Skeletal muscle tissue (tissue), 4 donors: ENCODE results near the gene SLC26A11. TPM values are rescaled to one million over a fixed set of nuclear protein-coding genes. Genes with fewer than 3 reads are reported as not detected.

Experiments
- H3K27ac ChIP-seq: one replicate; pipeline ENCODE4 v1.7.0; 2013; ENCODE audit warnings: mild to moderate bottlenecking, low read depth, low read length, inconsistent platforms
- H3K27me3 ChIP-seq, 3 donors: one replicate each; pipeline ENCODE4 v1.7.0; 2013; ENCODE audit warnings: low read length in 3 of 3; ENCODE audit not compliant: control insufficient read depth in 3 of 3, insufficient read depth in 3 of 3
- H3K36me3 ChIP-seq, 3 donors: one replicate each; pipeline ENCODE4 v1.7.0; 2013; ENCODE audit warnings: low read length in 3 of 3; ENCODE audit not compliant: control insufficient read depth in 3 of 3, insufficient read depth in 3 of 3
- H3K4me1 ChIP-seq, 3 donors: one replicate each; pipeline ENCODE4 v1.7.0; 2013; ENCODE audit warnings: low read length in 3 of 3, mild to moderate bottlenecking in 3 of 3; ENCODE audit not compliant: control insufficient read depth in 3 of 3, insufficient read depth in 3 of 3
- H3K4me3 ChIP-seq, 3 donors: one replicate each; pipeline ENCODE4 v1.7.0; 2013; ENCODE audit warnings: low read length in 3 of 3
- H3K9ac ChIP-seq, 3 donors: one replicate each; pipeline ENCODE4 v1.7.0; 2013; ENCODE audit warnings: low read length in 3 of 3, mild to moderate bottlenecking in 3 of 3, moderate library complexity in 2 of 3, low read depth in 1 of 3
- H3K9me3 ChIP-seq, 3 donors: one replicate each; pipeline ENCODE4 v1.7.0; 2013; ENCODE audit warnings: low read length in 3 of 3; ENCODE audit not compliant: control insufficient read depth in 3 of 3
- total RNA-seq: library from RNA; depleted of rRNA; stranded (reverse); fragments of >200 nt; gene quantifications from one replicate; pipeline ENCODE4 v1.2.3, GENCODE V29; 2014
- donor health status: Osteomylitis.

Gene SLC26A11
- 7.3 TPM for total RNA-seq

- peak within 1 kb of the TSS; percentile 83 to 88 (median 83) for H3K4me3 ChIP-seq
- H3K4me1 ChIP-seq: peaks cover 18 to 38% (median 32%) of the 10 kb centered on the region in 3 donors
- H3K27ac ChIP-seq: peak within 1 kb of the TSS; percentile 81
- peaks cover 13 to 20% (median 20%) of the 10 kb centered on the region in 3 donors for H3K36me3 ChIP-seq
- peak within 1 kb of the TSS; percentile 84 to 93 (median 85) for H3K9ac ChIP-seq
- no peaks in the 10 kb centered on the region for H3K9me3 ChIP-seq
- H3K27me3 ChIP-seq: no peaks in the 10 kb centered on the region
These were observed at the start of gene SLC26A11, which contains the start of gene SGSH for GRCh38 chr17:80220054-80220735. Gene SLC26A11, plus strand, starts transcription at chr17:80220427. Its CDS starts 1,134 bp downstream, at chr17:80221561. Gene SGSH, minus strand, starts transcription at chr17:80220333. Its CDS starts 20 bp downstream, at chr17:80220313.

GRCh38 chr17:80171681-80172080 lies 48.5 kb upstream of the SLC26A11 start:
- H3K9me3 ChIP-seq: no peaks in the 10 kb centered on the region
- H3K27me3 ChIP-seq: peaks cover 0 to 16% (median 15%) of the 10 kb centered on the region in 3 donors
- H3K4me3 ChIP-seq: no peak overlapping the region
- H3K9ac ChIP-seq: no peak overlapping the region
- H3K36me3 ChIP-seq: no peaks in the 10 kb centered on the region
- no peak overlapping the region for H3K27ac ChIP-seq
- peaks cover 0 to 4% (median 0%) of the 10 kb centered on the region in 3 donors for H3K4me1 ChIP-seq

- H3K9me3 ChIP-seq: no peaks in the 10 kb centered on the region
- no peaks in the 10 kb centered on the region for H3K36me3 ChIP-seq
- H3K9ac ChIP-seq: no peak overlapping the region
- peaks cover 0 to 16% (median 12%) of the 10 kb centered on the region in 3 donors for H3K27me3 ChIP-seq
- H3K27ac ChIP-seq: no peak overlapping the region
- peaks cover 0 to 4% (median 0%) of the 10 kb centered on the region in 3 donors for H3K4me1 ChIP-seq
- H3K4me3 ChIP-seq: no peak overlapping the region
These were observed 47.1 kb upstream of the SLC26A11 start for GRCh38 chr17:80173126-80173525.

- no peaks in the 10 kb centered on the region for H3K36me3 ChIP-seq
- peaks cover 0 to 4% (median 0%) of the 10 kb centered on the region in 3 donors for H3K4me1 ChIP-seq
- H3K9ac ChIP-seq: no peak overlapping the region
- peaks cover 0 to 13% (median 12%) of the 10 kb centered on the region in 3 donors for H3K27me3 ChIP-seq
- no peaks in the 10 kb centered on the region for H3K9me3 ChIP-seq
- no peak overlapping the region for H3K27ac ChIP-seq
- H3K4me3 ChIP-seq: no peak overlapping the region
These were observed 46.3 kb upstream of the SLC26A11 start for GRCh38 chr17:80173916-80174315.

- Histone ChIP-seq H3K27ac (no peak overlapping the region), H3K4me1 (peaks cover 0 to 4% (median 0%) of the 10 kb centered on the region in 3 donors), H3K4me3 (no peak overlapping the region), H3K9me3 (no peaks in the 10 kb centered on the region), H3K27me3 (peaks cover 2 to 10% (median 3%) of the 10 kb centered on the region in 3 donors), H3K9ac (no peak overlapping the region), H3K36me3 (no peaks in the 10 kb centered on the region)
These were observed 43.5 kb upstream of the SLC26A11 start for GRCh38 chr17:80176757-80177156.

GRCh38 chr17:80177986-80178595 lies 42.1 kb upstream of the SLC26A11 start:
- Histone ChIP-seq H3K9ac (no peak overlapping the region), H3K4me3 (no peak overlapping the region), H3K4me1 (peaks cover 0 to 4% (median 0%) of the 10 kb centered on the region in 3 donors), H3K9me3 (no peaks in the 10 kb centered on the region), H3K27me3 (peaks cover 3 to 13% (median 7%) of the 10 kb centered on the region in 3 donors), H3K36me3 (no peaks in the 10 kb centered on the region), H3K27ac (no peak overlapping the region)

- H3K4me3 ChIP-seq: no peak overlapping the region
- H3K36me3 ChIP-seq: no peaks in the 10 kb centered on the region
- no peaks in the 10 kb centered on the region for H3K9me3 ChIP-seq
- H3K9ac ChIP-seq: no peak overlapping the region
- peaks cover 3 to 18% (median 14%) of the 10 kb centered on the region in 3 donors for H3K27me3 ChIP-seq
- H3K4me1 ChIP-seq: peaks cover 0 to 4% (median 0%) of the 10 kb centered on the region in 3 donors
- no peak overlapping the region for H3K27ac ChIP-seq
These were observed 40.0 kb upstream of the SLC26A11 start for GRCh38 chr17:80180192-80180591.

GRCh38 chr17:80181431-80181830 lies 38.8 kb upstream of the SLC26A11 start:
- Histone ChIP-seq H3K9me3 (no peaks in the 10 kb centered on the region), H3K9ac (no peak overlapping the region), H3K36me3 (no peaks in the 10 kb centered on the region), H3K4me3 (no peak overlapping the region), H3K27ac (no peak overlapping the region), H3K27me3 (peaks cover 3 to 17% (median 14%) of the 10 kb centered on the region in 3 donors), H3K4me1 (no peaks in the 10 kb centered on the region)

GRCh38 chr17:80182118-80182844 lies 37.9 kb upstream of the SLC26A11 start:
- Histone ChIP-seq H3K9me3 (no peaks in the 10 kb centered on the region), H3K9ac (no peak overlapping the region), H3K36me3 (no peaks in the 10 kb centered on the region), H3K27ac (no peak overlapping the region), H3K4me1 (peaks cover 1 to 3% (median 3%) of the 10 kb centered on the region in 3 donors), H3K27me3 (peaks cover 3 to 17% (median 14%) of the 10 kb centered on the region in 3 donors), H3K4me3 (no peak overlapping the region)
